HCT116 (cell line): ENCODE measurements around the gene CACNB2. TPM values are rescaled to one million over a fixed set of nuclear protein-coding genes. Genes with fewer than 3 reads are reported as not detected.

Experiments used
- ATAC-seq: fragments of 200-7000 bp; cut with Tn5 transposase; 2 replicates; pipeline ENCODE4 v1.9.1; 2020; ENCODE audit warnings: mild to moderate bottlenecking, moderate library complexity
- BruUV-seq: library from RNA; stranded (reverse); fragments of 400-500 nt; replicated peaks from 2 replicates; lab custom pipeline; 2021; lab: Mats Ljungman, UMichigan
- CTCF ChIA-PET: fragments of 300-600 bp; sonication (Branson Sonifier 250); formaldehyde crosslinking; loops from one replicate; lab custom pipeline; 2021; ENCODE audit warnings: antibody characterized with exemption; lab: Charles Lee
- POLR2A ChIA-PET: fragments of 300-600, 350-600 bp; sonication (Branson Sonifier 250); formaldehyde crosslinking; loops from one replicate; lab custom pipeline; 2021; ENCODE audit warnings: antibody characterized with exemption; lab: Charles Lee
- RAD21 ChIA-PET, 2 experiments: fragments of 300-600 bp; sonication (Branson Sonifier 250); formaldehyde crosslinking; loops; one replicate each; lab custom pipeline; 2023; ENCODE audit warnings: low total read pairs in 2 of 2; ENCODE audit not compliant: uncharacterized antibody in 2 of 2, unreplicated experiment in 2 of 2, low non-redundant PET in 1 of 2; lab: Charles Lee
- DNase-seq: peaks from one replicate; pipeline ENCODE4 v3.0.0-alpha.2; 2010; ENCODE audit warnings: low read depth, low spot score
- H2AFZ ChIP-seq: fragments of 200-600 bp; shearing (Covaris generic), sonication (generic); 2 replicates; pipeline ENCODE4 v1.6.1; 2017; ENCODE audit warnings: low read depth, mixed run types, mixed read lengths, antibody characterized with exemption, low read length; ENCODE audit not compliant: poor library complexity, severe bottlenecking
- H3K27ac ChIP-seq: 2 replicates; pipeline ENCODE4 v1.5.1; 2012; ENCODE audit warnings: low read depth, low read length
- H3K27me3 ChIP-seq: fragments of 200-600 bp; sonication (generic); 2 replicates; pipeline ENCODE4 v1.6.1; 2016; ENCODE audit warnings: mixed run types, low read length, mixed read lengths; ENCODE audit not compliant: insufficient read depth
- H3K36me3 ChIP-seq, 2 experiments: fragments of 200-500 bp in 1 of 2; fragments of 200-600 bp in 1 of 2; sonication (Bioruptor generic) in 1 of 2; sonication (generic) in 1 of 2; 2 replicates each; pipeline versions ENCODE4 v1.5.1 to v1.6.1; 2014 to 2016; ENCODE audit warnings: low read length in 2 of 2, inconsistent platforms in 1 of 2, mixed read lengths in 1 of 2, mixed run types in 1 of 2; ENCODE audit not compliant: insufficient read depth in 2 of 2, control insufficient read depth in 1 of 2
- H3K4me1 ChIP-seq, 2 experiments: fragments of 200-600 bp in 1 of 2; sonication (generic) in 1 of 2; 2 replicates each; pipeline versions ENCODE4 v1.5.1 to v1.6.1; 2012 to 2017; ENCODE audit warnings: low read length in 2 of 2, inconsistent platforms in 1 of 2, mild to moderate bottlenecking in 1 of 2, mixed read lengths in 1 of 2, mixed run types in 1 of 2, moderate library complexity in 1 of 2; ENCODE audit not compliant: insufficient read depth in 2 of 2, control insufficient read depth in 1 of 2
- H3K4me2 ChIP-seq: fragments of 200-600 bp; sonication (generic); 2 replicates; pipeline ENCODE4 v1.6.1; 2017; ENCODE audit warnings: mixed run types, low read length, mixed read lengths
- H3K4me3 ChIP-seq, 2 experiments: fragments of 200-600 bp in 1 of 2; sonication (generic) in 1 of 2; replicated peaks in 1 of 2; 2 replicates each; pipeline ENCODE4 v1.5.1; 2011 to 2016; ENCODE audit warnings: low read length in 2 of 2, control low read depth in 1 of 2, low read depth in 1 of 2, mild to moderate bottlenecking in 1 of 2, mixed read lengths in 1 of 2, mixed run types in 1 of 2
- H3K79me2 ChIP-seq: fragments of 200-600 bp; sonication (generic); 2 replicates; pipeline ENCODE4 v1.6.1; 2017; ENCODE audit warnings: mild to moderate bottlenecking, mixed run types, low read length, moderate library complexity, mixed read lengths; ENCODE audit not compliant: insufficient read depth
- H3K9ac ChIP-seq: fragments of 200-600 bp; sonication (generic); 2 replicates; pipeline ENCODE4 v1.6.1; 2016; ENCODE audit warnings: low read length, mixed read lengths
- H3K9me2 ChIP-seq: fragments of 200-600 bp; sonication (generic), shearing (Covaris generic); 2 replicates; pipeline ENCODE4 v1.6.1; 2017; ENCODE audit warnings: mixed run types, mild to moderate bottlenecking, moderate library complexity; ENCODE audit not compliant: insufficient read depth
- H3K9me3 ChIP-seq, 2 experiments: fragments of 200-500 bp in 1 of 2; fragments of 200-600 bp in 1 of 2; sonication (Bioruptor generic) in 1 of 2; sonication (generic) in 1 of 2; 2 replicates each; pipeline ENCODE4 v1.6.1; 2014 to 2017; ENCODE audit warnings: low read length in 2 of 2, mixed read lengths in 2 of 2, inconsistent platforms in 1 of 2, low read depth in 1 of 2, mild to moderate bottlenecking in 1 of 2, mixed run types in 1 of 2, moderate library complexity in 1 of 2; ENCODE audit not compliant: control insufficient read depth in 1 of 2, insufficient read depth in 1 of 2
- H4K20me1 ChIP-seq: fragments of 200-600 bp; sonication (generic), shearing (Covaris generic); 2 replicates; pipeline ENCODE4 v1.6.1; 2017; ENCODE audit warnings: mixed run types, mild to moderate bottlenecking, moderate library complexity; ENCODE audit not compliant: insufficient read depth
- ATF3 ChIP-seq: IDR thresholded peaks from 2 replicates; pipeline ENCODE4 v1.6.1; 2012
- CBX3 ChIP-seq: IDR thresholded peaks from 2 replicates; pipeline ENCODE4 v1.6.1; 2012; ENCODE audit warnings: low read depth
- CTCF ChIP-seq, 3 experiments: fragments of 200-600 bp in 1 of 3; sonication (generic) in 1 of 3; IDR thresholded peaks in 2 of 3; conservative IDR thresholded peaks in 1 of 3; 2 replicates each; pipeline ENCODE4 v1.5.1; 2012 to 2017; ENCODE audit warnings: low read depth in 2 of 3, low read length in 2 of 3, antibody characterized with exemption in 1 of 3, borderline replicate concordance in 1 of 3, control low read depth in 1 of 3, mild to moderate bottlenecking in 1 of 3, mixed read lengths in 1 of 3, mixed run types in 1 of 3, moderate library complexity in 1 of 3; ENCODE audit not compliant: insufficient read depth in 1 of 3
- ELF1 ChIP-seq: IDR thresholded peaks from 2 replicates; pipeline ENCODE4 v1.6.1; 2012; ENCODE audit warnings: low read depth, borderline replicate concordance
- EZH2 ChIP-seq: fragments of 200-600 bp; sonication (generic); IDR thresholded peaks from 2 replicates; pipeline ENCODE4 v1.6.1; 2017; ENCODE audit warnings: antibody characterized with exemption, mixed run types
- EZH2phosphoT487 ChIP-seq: fragments of 200-600 bp; IDR thresholded peaks from 2 replicates; pipeline ENCODE4 v1.6.1; 2018; ENCODE audit warnings: antibody characterized with exemption, borderline replicate concordance
- JUND ChIP-seq: IDR thresholded peaks from 2 replicates; pipeline ENCODE4 v1.6.1; 2012
- MAX ChIP-seq: IDR thresholded peaks from 2 replicates; pipeline ENCODE4 v1.6.1; 2012
- POLR2AphosphoS5 ChIP-seq: IDR thresholded peaks from 2 replicates; pipeline ENCODE4 v1.6.1; 2011; ENCODE audit warnings: mild to moderate bottlenecking, low read depth, low read length, moderate library complexity
- SP1 ChIP-seq: IDR thresholded peaks from 2 replicates; pipeline ENCODE4 v1.6.1; 2012; ENCODE audit warnings: low read depth
- SRF ChIP-seq: IDR thresholded peaks from 2 replicates; pipeline ENCODE4 v1.6.1; 2012; ENCODE audit warnings: low read depth
- TCF7L2 ChIP-seq: IDR thresholded peaks from 2 replicates; pipeline ENCODE4 v1.7.0; 2011; ENCODE audit warnings: borderline replicate concordance, inconsistent platforms; ENCODE audit not compliant: insufficient read depth, insufficient read length; ENCODE audit errors: extremely low read depth
- YY1 ChIP-seq: IDR thresholded peaks from 2 replicates; pipeline ENCODE4 v1.6.1; 2011; ENCODE audit warnings: low read length, low read depth, moderate library complexity, mild to moderate bottlenecking; ENCODE audit not compliant: insufficient replicate concordance; ENCODE audit errors: extremely low read depth
- intact Hi-C: fragments of 100-400 bp; cut with micrococcal nuclease; formaldehyde crosslinking; loops from 2 replicates; pipeline ENCODE4 v1.10.0; 2022
- total RNA-seq: library from RNA; stranded (reverse); gene quantifications from one replicate; pipeline ENCODE4 v1.2.1, GENCODE V29; 2021; ENCODE audit not compliant: unreplicated experiment
- TF ChIP-seq, protein P1 (sequence below): IDR thresholded peaks from 2 replicates; pipeline ENCODE4 v1.6.1; 2012; ENCODE audit warnings: low read depth

Gene CACNB2
- total RNA-seq, 1 experiment from 2014 or later: 0.71 TPM

GRCh38 chr10:18222866-18223265 is 82.6 kb downstream of the CACNB2 start:
- no peak overlapping the region for H3K9ac ChIP-seq
- H3K4me1 ChIP-seq: no peaks in the 10 kb centered on the region
- ChIA-PET RAD21 (no interaction called here), POLR2A (no interaction called here)
- no peak for ATAC-seq
- H3K4me2 ChIP-seq: no peak overlapping the region
- H3K9me3 ChIP-seq: no peaks in the 10 kb centered on the region
- no peaks in the 10 kb centered on the region for H3K27me3 ChIP-seq
- no peak overlapping the region for H2AFZ ChIP-seq
- H3K79me2 ChIP-seq: no peaks in the 10 kb centered on the region
- H3K27ac ChIP-seq: no peak overlapping the region
- TF ChIP-seq YY1 (no peak), POLR2AphosphoS5 (no peak), TCF7L2 (no peak), CTCF (IDR thresholded peaks at IDR 0.05 in 2 of 3, conservative IDR thresholded peaks at IDR 0.05 in 1 of 3; ENCODE audit: borderline replicate concordance in 1 of 3, insufficient read depth in 1 of 3, low read depth in 2 of 3, low read length in 2 of 3) (no peak), ATF3 (no peak), CBX3 (no peak), SRF (no peak), JUND (no peak), SP1 (no peak), MAX (no peak), EZH2 (no peak), EZH2phosphoT487 (no peak), ELF1 (no peak)
- TF ChIP-seq, protein P1, sequence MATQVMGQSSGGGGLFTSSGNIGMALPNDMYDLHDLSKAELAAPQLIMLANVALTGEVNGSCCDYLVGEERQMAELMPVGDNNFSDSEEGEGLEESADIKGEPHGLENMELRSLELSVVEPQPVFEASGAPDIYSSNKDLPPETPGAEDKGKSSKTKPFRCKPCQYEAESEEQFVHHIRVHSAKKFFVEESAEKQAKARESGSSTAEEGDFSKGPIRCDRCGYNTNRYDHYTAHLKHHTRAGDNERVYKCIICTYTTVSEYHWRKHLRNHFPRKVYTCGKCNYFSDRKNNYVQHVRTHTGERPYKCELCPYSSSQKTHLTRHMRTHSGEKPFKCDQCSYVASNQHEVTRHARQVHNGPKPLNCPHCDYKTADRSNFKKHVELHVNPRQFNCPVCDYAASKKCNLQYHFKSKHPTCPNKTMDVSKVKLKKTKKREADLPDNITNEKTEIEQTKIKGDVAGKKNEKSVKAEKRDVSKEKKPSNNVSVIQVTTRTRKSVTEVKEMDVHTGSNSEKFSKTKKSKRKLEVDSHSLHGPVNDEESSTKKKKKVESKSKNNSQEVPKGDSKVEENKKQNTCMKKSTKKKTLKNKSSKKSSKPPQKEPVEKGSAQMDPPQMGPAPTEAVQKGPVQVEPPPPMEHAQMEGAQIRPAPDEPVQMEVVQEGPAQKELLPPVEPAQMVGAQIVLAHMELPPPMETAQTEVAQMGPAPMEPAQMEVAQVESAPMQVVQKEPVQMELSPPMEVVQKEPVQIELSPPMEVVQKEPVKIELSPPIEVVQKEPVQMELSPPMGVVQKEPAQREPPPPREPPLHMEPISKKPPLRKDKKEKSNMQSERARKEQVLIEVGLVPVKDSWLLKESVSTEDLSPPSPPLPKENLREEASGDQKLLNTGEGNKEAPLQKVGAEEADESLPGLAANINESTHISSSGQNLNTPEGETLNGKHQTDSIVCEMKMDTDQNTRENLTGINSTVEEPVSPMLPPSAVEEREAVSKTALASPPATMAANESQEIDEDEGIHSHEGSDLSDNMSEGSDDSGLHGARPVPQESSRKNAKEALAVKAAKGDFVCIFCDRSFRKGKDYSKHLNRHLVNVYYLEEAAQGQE: no peak
- TF ChIP-seq, all 23 proteins: peak for 0
- Histone ChIP-seq H3K36me3 (no peaks in the 10 kb centered on the region), H3K4me3 (no peak overlapping the region), H3K9me2 (no peaks in the 10 kb centered on the region), H4K20me1 (no peaks in the 10 kb centered on the region)
- CTCF ChIA-PET: no interaction called here
- DNase-seq: no peak
- intact Hi-C loops: no loop called here
- no TSS peak for BruUV-seq
